Stimulated activated CD4-positive, alpha-beta T cell treated with anti-CD3 and anti-CD28 coated beads, Interleukin-15, amount 100 ng/mL, for 48 hours (primary cell): Measurements from ENCODE around the gene DRC3.

Source experiments
- DNase-seq, 2 donors: peaks; one replicate each; pipeline ENCODE4 v3.0.0-alpha.2; 2020; ENCODE audit warnings: low read depth in 2 of 2

DRC3 gene

DNA sequence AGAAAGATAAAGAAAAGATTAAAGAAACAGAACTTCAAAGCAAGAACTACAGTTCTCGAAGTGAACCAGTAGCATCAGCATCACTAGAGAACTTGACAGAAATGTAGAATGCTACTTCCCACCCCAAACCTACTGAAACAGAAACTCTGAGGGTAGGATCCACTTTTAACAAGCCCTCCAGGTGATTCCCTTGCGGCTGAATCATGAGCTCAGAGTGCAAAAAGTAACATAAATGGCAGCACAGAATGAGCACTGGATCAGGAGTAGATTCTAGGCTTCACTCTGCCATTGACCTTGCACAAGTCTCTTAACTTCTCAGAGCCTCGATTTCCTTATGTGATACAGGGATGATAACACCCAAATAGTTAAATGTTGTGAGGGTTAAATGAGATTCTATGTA lies 6.3 kb upstream of the DRC3 start:
- no peak for DNase-seq

DNA sequence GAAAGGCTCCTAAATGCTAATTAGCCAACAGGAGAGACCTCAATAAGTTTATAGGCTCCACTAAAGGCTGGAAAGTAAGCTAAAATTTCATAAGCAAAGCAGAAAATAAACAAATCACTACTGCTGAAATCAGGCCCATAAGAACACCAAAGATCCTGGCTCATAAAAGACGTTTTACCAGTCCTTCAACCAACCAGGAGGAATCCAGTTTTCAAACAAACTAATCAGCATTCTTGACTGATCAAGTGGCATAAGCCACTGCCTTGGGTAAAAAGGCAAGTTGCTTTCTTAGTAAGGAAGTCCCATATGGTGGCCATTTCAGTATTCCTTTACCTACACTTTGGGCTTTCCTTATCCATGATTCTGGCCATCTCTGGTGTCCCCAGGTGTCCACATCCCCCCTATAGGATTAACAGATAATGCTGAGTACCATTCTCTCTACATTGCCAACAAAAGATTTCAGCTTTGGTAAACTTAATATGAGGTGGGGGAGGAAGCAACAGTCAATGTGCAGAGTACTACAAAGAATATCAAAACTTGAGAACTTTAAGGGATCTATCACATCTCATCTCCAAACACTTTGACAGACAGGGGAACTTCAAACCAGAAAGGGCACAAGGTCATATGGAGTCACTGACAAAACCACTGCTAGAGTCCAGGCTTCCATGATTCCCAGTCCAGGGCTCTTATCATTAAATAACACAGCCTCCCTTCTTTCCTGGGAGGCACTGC lies 1.8 kb upstream of the DRC3 start:
- no peak for DNase-seq

DNA sequence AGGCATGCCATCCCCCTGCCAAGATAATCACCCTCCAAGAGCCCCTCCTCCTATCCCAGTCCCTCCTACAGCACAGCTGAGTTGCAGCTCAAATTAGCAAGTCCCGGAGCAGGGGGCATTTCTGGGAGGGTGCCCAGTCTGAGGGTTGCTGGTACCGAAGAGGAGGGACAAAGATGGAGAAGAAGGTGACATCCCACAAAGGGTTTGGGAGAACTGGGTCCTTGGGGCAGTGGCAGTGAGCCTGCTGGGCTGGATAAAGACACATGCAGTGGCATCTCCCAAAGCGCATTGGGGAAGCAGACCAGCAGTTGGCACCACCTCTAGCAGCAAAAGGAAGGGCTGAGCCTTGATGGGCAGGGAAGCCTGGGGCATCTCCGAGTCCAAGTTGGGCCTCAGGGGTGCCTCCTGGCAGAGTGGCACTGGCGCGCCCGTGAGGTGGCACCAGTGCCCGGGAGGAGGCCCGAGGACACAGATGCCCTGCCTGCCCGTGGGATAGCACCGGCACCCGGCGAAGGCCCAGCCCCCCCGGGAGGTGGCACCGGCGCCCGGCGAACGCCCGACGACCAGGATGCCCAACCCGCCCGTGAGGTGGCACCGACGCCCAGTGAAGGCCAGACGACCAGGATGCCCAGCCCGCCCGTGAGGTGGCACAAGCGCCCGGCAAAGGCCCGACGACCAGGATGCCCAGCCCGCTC lies 1.1 kb upstream of the DRC3 start:
- no peak for DNase-seq

GRCh38 chr17:17972952-17973254 lies 241 bp downstream of the DRC3 start:
- no peak for DNase-seq

GRCh38 chr17:17975436-17975835 lies 2.8 kb downstream of the DRC3 start:
- DNase-seq: no peak

- DNase-seq: no peak
Measured at GRCh38 chr17:17976931-17977570, 4.4 kb downstream of the DRC3 start.

GRCh38 chr17:17978481-17979424 lies 6.1 kb downstream of the DRC3 start:
- DNase-seq: no peak

- DNase-seq: no peak
Measured at GRCh38 chr17:17979778-17980177, 7.1 kb downstream of the DRC3 start.

- no peak for DNase-seq
Measured at GRCh38 chr17:17981330-17981729, 8.7 kb downstream of the DRC3 start.

DNA sequence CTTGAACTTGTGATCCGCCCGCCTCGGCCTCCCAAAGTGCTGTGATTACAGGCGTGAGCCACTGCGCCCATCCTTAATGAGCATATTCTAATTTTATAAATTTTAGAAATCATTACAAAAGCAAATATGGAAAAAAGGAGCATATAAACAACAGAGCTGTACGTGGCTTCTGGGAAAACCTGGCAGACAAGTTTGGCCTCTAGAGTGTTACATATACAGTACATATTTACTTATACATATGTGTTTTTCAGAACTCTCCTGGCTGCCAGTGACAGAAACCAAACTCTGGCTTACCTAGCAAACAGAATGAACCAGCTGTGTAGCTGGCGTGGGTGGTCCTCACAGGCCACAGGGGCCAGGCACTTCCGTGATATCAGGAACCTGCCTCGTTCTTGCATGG lies 10.1 kb downstream of the DRC3 start:
- no peak for DNase-seq

- no peak for DNase-seq
Measured at GRCh38 chr17:17983376-17983775, 10.7 kb downstream of the DRC3 start.

DNA sequence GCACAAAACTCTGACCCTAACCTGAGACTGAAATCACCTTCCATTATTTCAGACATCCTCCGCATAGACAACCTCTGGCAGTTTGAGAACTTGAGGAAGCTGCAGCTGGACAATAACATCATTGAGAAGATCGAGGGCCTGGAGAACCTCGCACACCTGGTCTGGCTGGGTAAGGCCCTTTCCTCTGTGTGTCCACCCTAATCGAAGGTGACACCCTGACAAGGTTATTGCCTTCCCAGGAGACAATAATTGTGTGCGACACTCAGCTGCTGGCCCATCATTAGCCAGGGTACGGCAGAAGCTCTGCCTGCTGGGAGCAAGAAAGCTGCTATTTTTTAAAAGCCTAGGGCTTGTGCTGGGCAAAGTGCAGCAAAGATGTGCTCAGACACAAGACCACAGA lies 11.1 kb downstream of the DRC3 start:
- DNase-seq: no peak

GRCh38 chr17:17985153-17985552 lies 12.5 kb downstream of the DRC3 start:
- no peak for DNase-seq

DNA sequence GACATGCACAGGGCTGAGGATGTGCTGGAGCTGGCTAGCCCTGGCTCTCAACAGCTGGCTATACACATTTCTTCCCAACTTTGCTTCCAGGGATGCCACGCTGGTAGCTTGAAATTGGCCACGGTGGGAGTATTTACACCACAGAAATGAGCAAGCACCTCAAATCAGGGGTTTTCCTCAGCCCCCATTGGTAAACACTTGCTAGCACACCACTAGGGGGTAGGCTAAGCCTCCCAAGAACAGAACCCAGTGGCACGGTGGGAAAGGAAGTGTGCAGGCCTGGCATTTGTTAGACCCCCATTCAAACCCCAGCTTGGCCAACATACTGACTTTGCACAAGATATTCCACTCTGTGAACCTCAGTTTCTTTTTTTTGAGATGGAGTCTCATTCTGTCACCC lies 12.9 kb downstream of the DRC3 start:
- DNase-seq: no peak

DNA sequence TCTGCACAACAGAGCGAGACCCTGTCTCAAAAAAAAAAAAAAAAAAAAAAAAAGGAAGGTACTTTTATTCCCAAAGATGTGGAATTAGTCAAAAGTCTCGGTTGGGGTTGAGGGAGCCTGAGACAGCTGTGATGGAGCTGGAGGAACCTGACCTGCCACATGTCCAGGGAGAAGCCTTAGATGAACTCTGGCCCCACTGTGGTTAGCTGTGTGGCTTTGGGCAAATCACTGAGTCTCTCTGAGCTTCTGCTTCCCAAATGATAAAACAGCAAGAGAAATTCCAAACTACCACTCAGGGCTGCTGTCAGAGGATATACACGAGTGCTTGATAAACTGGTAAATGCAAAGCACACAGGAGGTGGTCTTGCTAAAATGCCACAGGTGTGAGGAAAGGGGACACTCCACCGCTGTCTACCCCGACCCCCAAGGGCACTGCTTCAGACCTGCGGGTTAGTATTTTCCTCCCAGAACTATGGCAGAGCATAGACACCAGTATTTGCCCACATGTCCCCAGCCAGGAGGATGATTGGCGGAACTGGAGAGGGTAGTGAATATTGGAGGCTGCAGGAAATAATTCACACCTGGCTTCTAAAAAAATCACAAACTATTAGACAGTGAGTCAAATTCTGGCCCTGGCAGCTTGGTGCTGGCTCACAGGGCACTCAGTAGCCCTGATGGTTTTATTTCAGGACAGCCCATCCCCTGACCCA lies 14.7 kb downstream of the DRC3 start:
- no peak for DNase-seq

GRCh38 chr17:17987901-17988300 lies 15.2 kb downstream of the DRC3 start:
- DNase-seq: no peak

- DNase-seq: no peak
Measured at GRCh38 chr17:17988427-17988945, 15.8 kb downstream of the DRC3 start.

- DNase-seq: no peak
Measured at GRCh38 chr17:17989081-17989480, 16.4 kb downstream of the DRC3 start.

DNA sequence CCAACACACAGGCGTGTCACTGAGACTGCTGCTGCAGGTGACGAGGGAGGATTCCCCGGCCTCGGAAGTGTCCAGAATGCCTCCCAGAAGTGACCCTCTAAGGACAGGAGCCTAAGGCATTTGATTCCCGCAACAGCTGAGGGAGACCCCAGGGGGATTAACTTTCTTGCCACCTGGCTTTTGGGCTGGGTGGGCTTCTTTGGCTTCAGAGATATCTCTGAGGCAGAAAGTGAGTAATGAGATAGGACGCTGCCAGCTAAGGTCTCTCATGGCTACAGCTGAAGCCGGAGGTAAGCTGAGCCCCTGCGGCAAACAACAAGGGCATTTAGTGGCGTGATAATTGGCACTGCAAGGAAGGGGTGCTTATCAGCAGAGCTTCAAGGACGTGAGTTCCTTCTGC lies 17.0 kb downstream of the DRC3 start:
- no peak for DNase-seq

- DNase-seq: no peak
Measured at GRCh38 chr17:17990282-17990681, 17.6 kb downstream of the DRC3 start.

DNA sequence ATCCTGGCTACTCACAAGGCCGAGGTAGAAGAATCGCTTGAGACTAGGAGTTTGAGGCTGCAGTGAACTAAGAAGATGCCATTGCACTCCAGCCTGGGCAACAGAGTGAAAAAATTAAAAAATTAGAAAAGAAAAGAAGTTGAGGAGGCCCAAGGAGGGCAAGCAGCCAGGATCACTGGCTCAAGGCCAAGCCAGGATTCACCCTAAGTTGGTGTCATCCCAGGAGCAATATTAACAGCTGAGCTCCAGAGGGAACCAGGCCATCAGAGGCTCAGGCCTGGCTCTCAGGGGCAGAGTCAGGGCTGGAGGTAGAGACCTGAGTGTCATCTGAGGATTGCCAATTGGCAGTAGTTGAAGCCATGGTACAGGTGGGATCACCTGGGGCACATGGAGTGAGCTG lies 20.7 kb downstream of the DRC3 start:
- no peak for DNase-seq
